ENCODE results near the gene MSANTD1.

The MSANTD1 gene

DNA sequence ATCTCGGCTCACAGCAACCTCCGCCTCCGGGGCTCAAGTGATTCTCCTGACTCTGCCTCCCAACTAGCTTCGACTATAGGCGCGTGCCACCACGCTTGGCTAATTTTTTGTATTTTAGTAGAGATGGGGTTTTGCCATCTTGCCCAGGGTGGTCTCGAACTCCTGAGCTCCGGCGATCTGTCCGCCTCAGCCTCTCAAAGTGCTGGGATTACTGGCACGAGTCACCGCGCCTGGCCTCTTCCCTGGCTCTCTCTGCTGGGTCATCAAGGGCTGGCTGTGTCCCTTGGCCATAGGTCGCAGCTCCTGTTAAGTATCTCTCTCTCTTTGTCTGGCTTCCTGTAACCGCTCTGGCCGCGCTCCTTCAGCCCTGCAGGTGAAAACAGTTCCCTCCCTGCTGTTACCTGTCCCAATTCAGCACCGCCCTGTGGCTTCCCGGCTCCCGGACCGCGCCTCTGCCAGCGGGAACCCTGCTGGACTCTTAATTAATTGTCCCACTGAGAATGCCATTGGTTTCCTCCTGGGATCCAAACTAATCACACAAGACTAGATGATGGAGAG is 42.5 kb downstream of the MSANTD1 start:
- Histone ChIP-seq H3K27me3 (ENCODE audit: control insufficient read depth in 1 of 2, insufficient read depth in 2 of 2, low read length in 2 of 2) (peaks cover 8 to 14% of the 10 kb centered on the region in 2 donors), H3K9me3 (ENCODE audit: control insufficient read depth in 1 of 2, low read length in 2 of 2) (no peaks in the 10 kb centered on the region), H3K9ac (ENCODE audit: low read depth in 1 of 2, low read length in 2 of 2) (peak overlapping the region; percentile 70 to 77), H3K4me3 (ENCODE audit: low read depth in 1 of 2, low read length in 2 of 2) (peak overlapping the region; percentile 76 to 80), H3K27ac (ENCODE audit: low read depth, low read length) (peak overlapping the region; percentile 81), H3K36me3 (ENCODE audit: control insufficient read depth in 1 of 2, insufficient read depth in 2 of 2, low read length in 2 of 2) (no peaks in the 10 kb centered on the region), H3K4me1 (ENCODE audit: control insufficient read depth in 1 of 2, insufficient read depth in 2 of 2, low read length in 2 of 2) (peaks cover 0 to 21% of the 10 kb centered on the region in 2 donors)

DNA sequence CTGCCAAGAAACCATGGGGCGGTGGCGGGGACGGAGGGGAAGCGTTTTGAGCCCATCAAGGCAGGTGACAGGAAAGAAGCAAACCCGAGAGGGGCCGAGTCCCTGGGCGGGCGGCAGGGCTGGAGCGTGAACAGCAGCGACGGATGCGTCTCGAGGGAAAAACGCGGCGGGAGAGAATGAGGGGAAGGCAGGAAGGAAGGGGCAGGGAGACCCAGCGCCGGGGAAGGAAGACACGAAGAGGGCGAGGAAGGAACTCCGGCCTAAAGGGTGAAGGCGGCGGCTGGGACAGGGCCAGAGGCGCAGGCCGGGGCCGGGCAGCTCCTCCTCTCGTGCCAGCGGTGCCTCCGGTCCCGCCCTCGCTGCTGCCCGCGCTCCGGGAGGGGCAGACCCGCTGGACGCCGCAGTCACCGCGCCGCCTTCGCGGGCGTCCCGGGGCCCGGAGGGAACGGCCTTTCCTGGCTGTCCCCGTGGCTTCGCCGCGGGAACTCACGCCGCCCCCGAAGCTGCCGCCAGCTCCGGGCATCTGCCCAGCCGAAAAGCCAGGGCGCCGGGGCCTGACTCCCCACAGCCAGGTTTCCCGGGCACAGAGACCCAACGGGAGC is 43.1 kb downstream of the MSANTD1 start:
- H3K4me1 ChIP-seq (ENCODE audit: control insufficient read depth in 1 of 2, insufficient read depth in 2 of 2, low read length in 2 of 2) = peaks cover 0 to 21% of the 10 kb centered on the region in 2 donors

DNA sequence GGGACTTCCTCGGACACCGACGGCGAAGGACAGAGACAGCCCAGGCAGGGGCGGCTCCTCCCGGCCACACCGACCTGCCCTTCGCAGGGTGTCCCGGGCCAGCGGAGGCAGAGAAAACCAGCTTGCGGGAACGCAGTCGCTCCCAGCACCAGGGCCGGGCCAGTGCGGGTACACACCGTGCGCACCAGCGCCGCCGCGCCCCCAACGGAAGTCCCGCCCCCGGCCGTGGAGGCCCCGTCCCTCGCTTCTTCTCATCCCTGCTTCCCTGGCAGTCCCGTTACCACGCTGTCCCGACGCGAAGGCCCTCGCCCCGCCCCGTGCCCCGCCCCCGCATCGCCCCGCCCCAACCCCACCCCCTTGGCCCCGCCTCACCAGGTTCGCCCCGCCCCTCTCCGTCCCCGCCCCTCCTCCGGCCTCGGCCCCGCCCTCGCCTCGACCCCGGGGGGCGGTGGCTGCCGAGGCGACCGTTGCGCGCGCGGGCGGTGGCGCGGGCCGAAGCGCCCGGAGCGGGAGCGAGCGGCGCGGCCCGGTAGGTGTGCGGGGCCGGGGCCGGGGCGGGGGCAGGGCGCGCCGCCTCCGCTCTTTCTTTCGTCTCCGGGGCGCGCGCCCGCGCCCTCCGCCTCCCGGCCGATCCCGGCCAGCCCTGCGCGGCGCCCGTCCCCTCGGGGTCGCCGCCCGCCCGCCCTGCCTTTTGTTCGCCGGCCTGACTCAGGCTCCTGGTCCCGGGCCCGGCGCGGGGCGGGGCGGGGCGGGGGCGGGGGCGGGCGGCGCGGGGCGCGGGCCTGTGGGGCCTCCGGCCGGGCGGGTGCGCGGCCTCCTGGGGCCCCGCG is 43.8 kb downstream of the MSANTD1 start, which contains the start of gene RGS12:
Gene RGS12, plus strand, starts transcription at position 451 of the 830 bp plus-strand sequence. CDS start 23,150 bp downstream, outside the sequence.
- H3K27me3 ChIP-seq (ENCODE audit: control insufficient read depth in 1 of 2, insufficient read depth in 2 of 2, low read length in 2 of 2) = peaks cover 0 to 2% of the 10 kb centered on the region in 2 donors
- H3K9me3 ChIP-seq (ENCODE audit: control insufficient read depth in 1 of 2, low read length in 2 of 2) = no peaks in the 10 kb centered on the region
- H3K27ac ChIP-seq (ENCODE audit: low read depth, low read length) = peak within 1 kb of the TSS; percentile 81
- H3K9ac ChIP-seq (ENCODE audit: low read depth in 1 of 2, low read length in 2 of 2) = peak within 1 kb of the TSS; percentile 70 to 77
- H3K36me3 ChIP-seq (ENCODE audit: control insufficient read depth in 1 of 2, insufficient read depth in 2 of 2, low read length in 2 of 2) = no peaks in the 10 kb centered on the region
- peaks cover 0 to 21% of the 10 kb centered on the region in 2 donors for H3K4me1 ChIP-seq (ENCODE audit: control insufficient read depth in 1 of 2, insufficient read depth in 2 of 2, low read length in 2 of 2)
- H3K4me3 ChIP-seq (ENCODE audit: low read depth in 1 of 2, low read length in 2 of 2) = peak within 1 kb of the TSS; percentile 76 to 80

More for the DNA sequence above, 43.1 kb downstream of the MSANTD1 start:
- H3K9me3 ChIP-seq (ENCODE audit: control insufficient read depth in 1 of 2, low read length in 2 of 2) = no peaks in the 10 kb centered on the region
- peak overlapping the region; percentile 70 to 77 for H3K9ac ChIP-seq (ENCODE audit: low read depth in 1 of 2, low read length in 2 of 2)
- peak overlapping the region; percentile 81 for H3K27ac ChIP-seq (ENCODE audit: low read depth, low read length)
- peak overlapping the region; percentile 76 to 80 for H3K4me3 ChIP-seq (ENCODE audit: low read depth in 1 of 2, low read length in 2 of 2)
- peaks cover 3 to 9% of the 10 kb centered on the region in 2 donors for H3K27me3 ChIP-seq (ENCODE audit: control insufficient read depth in 1 of 2, insufficient read depth in 2 of 2, low read length in 2 of 2)
- H3K36me3 ChIP-seq (ENCODE audit: control insufficient read depth in 1 of 2, insufficient read depth in 2 of 2, low read length in 2 of 2) = no peaks in the 10 kb centered on the region

DNA sequence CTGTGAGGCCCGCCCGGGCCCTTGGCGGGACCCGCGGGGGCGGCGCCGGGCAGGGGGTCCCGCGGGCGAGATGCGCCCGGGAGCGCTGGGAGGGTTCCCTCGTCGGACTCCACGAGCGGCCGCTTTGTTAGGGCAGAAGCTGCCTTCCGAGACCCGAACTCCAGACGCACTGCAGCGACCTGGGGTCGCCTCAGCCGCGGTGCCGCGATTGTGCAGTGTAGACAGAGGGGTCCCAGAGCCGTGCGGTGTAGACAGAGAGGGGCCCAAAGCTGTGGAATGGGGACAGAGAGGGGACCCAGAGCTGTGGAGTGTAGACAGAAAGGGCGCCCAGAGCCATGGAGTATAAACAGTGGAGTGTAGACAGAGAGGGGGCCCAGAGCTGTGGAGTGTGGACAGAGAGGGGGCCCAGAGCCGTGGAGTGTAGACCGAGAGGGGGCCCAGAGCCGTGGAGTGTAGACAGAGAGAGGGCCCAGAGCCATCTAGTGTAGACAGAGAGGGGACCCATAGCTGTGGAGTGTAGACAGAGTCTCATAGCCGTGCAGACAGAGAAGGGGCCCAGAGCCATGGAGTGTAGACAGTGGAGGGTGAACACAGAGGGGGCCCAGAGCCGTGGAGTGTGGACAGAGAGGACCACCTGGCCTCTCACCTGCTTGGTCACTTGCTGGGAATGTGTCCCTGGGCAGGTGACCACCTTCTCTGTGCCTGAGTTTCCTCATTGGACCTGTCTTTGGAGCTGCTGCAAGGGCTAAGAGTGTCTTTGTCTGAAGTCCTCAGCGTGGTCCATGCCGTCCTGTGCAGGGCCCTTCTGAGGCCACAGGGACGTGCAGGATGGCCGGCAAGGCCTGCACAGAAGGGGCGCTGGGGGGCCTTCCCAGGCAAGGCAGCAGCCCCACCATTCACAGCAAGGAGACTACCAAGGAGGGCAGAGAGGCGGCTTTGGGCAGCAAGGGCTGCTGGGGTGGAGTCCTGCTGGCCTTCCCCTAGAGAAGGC is 44.7 kb downstream of the MSANTD1 start:
- H3K9me3 ChIP-seq (ENCODE audit: control insufficient read depth in 1 of 2, low read length in 2 of 2) = no peaks in the 10 kb centered on the region
- peak overlapping the region; percentile 72 to 74 for H3K4me3 ChIP-seq (ENCODE audit: low read depth in 1 of 2, low read length in 2 of 2)
- no peak overlapping the region for H3K27ac ChIP-seq (ENCODE audit: low read depth, low read length)
- H3K4me1 ChIP-seq (ENCODE audit: control insufficient read depth in 1 of 2, insufficient read depth in 2 of 2, low read length in 2 of 2) = peaks cover 0 to 21% of the 10 kb centered on the region in 2 donors
- no peaks in the 10 kb centered on the region for H3K27me3 ChIP-seq (ENCODE audit: control insufficient read depth in 1 of 2, insufficient read depth in 2 of 2, low read length in 2 of 2)
- no peaks in the 10 kb centered on the region for H3K36me3 ChIP-seq (ENCODE audit: control insufficient read depth in 1 of 2, insufficient read depth in 2 of 2, low read length in 2 of 2)
- peak overlapping the region; percentile 64 to 68 for H3K9ac ChIP-seq (ENCODE audit: low read depth in 1 of 2, low read length in 2 of 2)

DNA sequence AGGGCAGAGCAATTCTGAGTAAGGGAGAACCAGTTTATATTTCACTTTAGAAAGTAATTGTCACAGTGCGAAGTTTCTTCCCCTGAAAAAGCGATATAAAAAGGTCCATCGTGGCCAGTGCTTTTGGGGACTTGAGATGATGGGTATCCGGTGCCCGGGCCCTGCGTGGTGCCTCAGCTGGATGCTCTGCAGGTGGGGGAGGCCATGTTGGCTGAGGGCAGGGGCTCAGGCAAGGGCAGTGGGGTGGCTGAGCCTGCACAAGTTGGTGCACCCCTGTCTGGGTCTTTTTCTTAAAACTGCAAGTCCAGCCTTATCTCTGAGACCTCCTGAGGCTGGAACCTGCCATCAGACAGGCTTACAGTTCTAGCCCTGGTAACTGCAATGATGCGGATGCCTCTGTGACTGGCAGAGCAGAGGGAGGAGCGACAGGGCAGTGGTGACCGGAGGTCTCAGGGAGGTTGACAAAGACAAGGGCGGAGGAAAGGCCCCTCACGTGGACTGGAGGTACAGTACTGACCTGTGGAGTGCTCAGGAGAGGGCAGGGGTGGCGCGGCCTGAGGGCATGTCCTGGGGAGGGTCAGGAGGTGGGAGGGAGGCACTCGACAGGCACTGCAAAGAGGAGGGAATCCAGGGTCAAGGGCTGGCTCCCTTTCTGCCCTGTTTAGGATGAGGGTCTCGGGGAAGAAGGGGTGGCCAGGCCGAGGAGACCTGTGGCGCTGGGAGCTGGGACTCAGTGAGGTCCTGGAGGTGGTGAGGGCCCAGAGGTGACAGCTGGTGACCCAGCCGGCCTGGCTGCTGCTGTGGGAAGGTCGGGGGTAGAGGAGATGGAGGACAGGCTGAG is 45.7 kb downstream of the MSANTD1 start:
- H3K9me3 ChIP-seq (ENCODE audit: control insufficient read depth in 1 of 2, low read length in 2 of 2) = no peaks in the 10 kb centered on the region
- no peaks in the 10 kb centered on the region for H3K36me3 ChIP-seq (ENCODE audit: control insufficient read depth in 1 of 2, insufficient read depth in 2 of 2, low read length in 2 of 2)
- no peak overlapping the region for H3K4me3 ChIP-seq (ENCODE audit: low read depth in 1 of 2, low read length in 2 of 2)
- no peak overlapping the region for H3K27ac ChIP-seq (ENCODE audit: low read depth, low read length)
- H3K9ac ChIP-seq (ENCODE audit: low read depth in 1 of 2, low read length in 2 of 2) = no peak overlapping the region
- peaks cover 0 to 21% of the 10 kb centered on the region in 2 donors for H3K4me1 ChIP-seq (ENCODE audit: control insufficient read depth in 1 of 2, insufficient read depth in 2 of 2, low read length in 2 of 2)
- H3K27me3 ChIP-seq (ENCODE audit: control insufficient read depth in 1 of 2, insufficient read depth in 2 of 2, low read length in 2 of 2) = no peaks in the 10 kb centered on the region

DNA sequence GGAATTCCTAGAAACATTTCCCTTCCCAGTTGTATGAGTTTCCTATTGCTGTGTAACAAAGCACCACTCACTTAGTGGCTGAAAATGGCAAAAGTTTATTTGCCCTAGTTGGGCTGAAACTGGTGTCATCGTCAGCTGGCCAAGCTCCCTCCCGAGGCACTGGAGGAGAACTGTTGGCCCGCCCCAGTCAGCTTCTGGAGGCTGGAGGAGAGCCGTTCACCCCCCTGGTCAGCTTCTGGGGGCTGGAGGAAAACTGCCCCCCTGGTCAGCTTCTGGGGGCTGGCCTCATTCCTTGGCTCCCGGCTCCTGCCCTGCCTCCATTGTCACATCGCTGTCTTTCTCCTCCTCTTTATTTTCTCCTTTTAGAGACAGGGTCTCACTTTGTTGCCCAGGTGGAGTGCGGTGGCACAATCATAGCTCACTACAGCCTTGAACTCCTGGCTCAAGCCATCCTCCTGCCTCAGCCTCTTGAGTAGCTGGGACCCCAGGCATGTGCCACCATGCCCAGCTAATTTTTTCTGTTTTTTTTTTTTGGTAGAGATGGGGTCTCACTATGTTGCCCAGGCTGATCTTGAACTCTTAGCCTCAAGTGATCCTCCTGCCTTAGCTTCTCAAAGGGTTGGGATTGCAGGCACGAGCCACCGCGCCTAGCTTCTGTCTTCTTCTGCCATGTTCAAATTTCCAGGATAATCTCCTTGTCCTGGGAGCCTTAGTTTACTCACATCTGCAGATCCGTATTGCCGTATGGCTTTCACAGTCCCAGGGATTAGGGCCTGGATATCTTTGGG is 47.1 kb downstream of the MSANTD1 start:
- Histone ChIP-seq H3K9me3 (ENCODE audit: control insufficient read depth in 1 of 2, low read length in 2 of 2) (no peaks in the 10 kb centered on the region), H3K27ac (ENCODE audit: low read depth, low read length) (no peak overlapping the region), H3K4me3 (ENCODE audit: low read depth in 1 of 2, low read length in 2 of 2) (no peak overlapping the region), H3K4me1 (ENCODE audit: control insufficient read depth in 1 of 2, insufficient read depth in 2 of 2, low read length in 2 of 2) (peaks cover 0 to 15% of the 10 kb centered on the region in 2 donors), H3K36me3 (ENCODE audit: control insufficient read depth in 1 of 2, insufficient read depth in 2 of 2, low read length in 2 of 2) (no peaks in the 10 kb centered on the region), H3K9ac (ENCODE audit: low read depth in 1 of 2, low read length in 2 of 2) (no peak overlapping the region), H3K27me3 (ENCODE audit: control insufficient read depth in 1 of 2, insufficient read depth in 2 of 2, low read length in 2 of 2) (no peaks in the 10 kb centered on the region)

DNA sequence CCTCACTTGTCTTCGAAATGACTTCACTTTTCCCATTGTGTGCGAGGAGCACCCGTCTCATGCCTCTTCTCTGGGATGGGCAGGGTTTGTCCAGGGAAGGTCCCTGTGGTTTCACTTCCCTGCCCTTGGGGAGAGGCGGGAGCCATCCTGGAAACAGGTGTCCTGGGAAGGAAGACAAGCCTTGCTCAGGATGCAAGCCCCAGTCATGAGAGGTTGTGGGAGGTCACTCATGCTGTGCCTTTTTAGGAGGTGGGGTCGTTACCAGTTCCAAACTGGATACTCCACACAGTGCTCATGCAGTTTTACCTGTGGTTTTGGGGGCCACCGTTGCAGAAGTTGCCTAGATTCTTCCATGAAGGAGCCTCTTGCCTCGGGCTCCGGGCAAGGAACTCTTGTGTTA is 47.7 kb downstream of the MSANTD1 start:
- Histone ChIP-seq H3K9me3 (ENCODE audit: control insufficient read depth in 1 of 2, low read length in 2 of 2) (no peaks in the 10 kb centered on the region), H3K9ac (ENCODE audit: low read depth in 1 of 2, low read length in 2 of 2) (no peak overlapping the region), H3K27ac (ENCODE audit: low read depth, low read length) (no peak overlapping the region), H3K27me3 (ENCODE audit: control insufficient read depth in 1 of 2, insufficient read depth in 2 of 2, low read length in 2 of 2) (no peaks in the 10 kb centered on the region), H3K36me3 (ENCODE audit: control insufficient read depth in 1 of 2, insufficient read depth in 2 of 2, low read length in 2 of 2) (no peaks in the 10 kb centered on the region), H3K4me1 (ENCODE audit: control insufficient read depth in 1 of 2, insufficient read depth in 2 of 2, low read length in 2 of 2) (peaks cover 0 to 9% of the 10 kb centered on the region in 2 donors), H3K4me3 (ENCODE audit: low read depth in 1 of 2, low read length in 2 of 2) (no peak overlapping the region)

DNA sequence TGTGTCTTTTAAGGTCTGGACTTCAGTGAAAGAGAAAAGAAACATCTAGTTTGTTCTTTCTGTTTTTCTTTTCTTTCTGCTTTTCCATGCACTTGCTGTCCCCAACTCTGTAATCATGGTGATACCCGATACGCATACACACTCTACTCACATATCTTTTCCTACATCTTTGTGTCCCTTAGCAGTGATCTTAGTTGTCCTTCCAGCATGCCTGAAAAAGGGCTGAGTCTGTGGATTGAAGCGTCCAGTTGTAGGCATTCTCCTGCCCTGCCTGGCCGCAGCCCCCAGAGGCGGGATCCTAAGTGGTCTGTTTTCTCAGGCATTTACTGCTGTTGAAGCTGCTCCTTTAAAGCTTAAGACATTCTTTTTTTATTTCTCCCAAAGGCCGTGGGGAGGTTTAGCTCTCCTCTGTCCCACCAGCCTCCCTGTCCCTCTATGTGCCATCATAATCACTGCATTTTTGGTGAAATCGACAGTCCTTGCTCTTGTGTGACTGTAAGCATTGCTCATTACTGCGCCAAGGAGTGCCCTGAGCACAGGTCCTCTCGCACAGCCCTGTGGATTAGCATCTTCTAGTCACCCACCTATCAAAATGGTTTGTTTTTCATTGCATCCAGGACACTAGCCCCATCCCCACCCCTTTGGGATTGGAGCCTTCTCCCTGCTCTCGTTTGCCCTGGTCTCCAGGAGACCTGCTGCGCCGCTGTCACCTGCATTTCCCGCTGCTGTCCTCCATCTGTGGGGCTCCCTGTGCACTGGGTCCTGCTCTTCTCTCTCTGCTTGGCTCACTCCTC is 48.3 kb downstream of the MSANTD1 start:
- H3K9me3 ChIP-seq (ENCODE audit: control insufficient read depth in 1 of 2, low read length in 2 of 2) = no peaks in the 10 kb centered on the region
- no peak overlapping the region for H3K4me3 ChIP-seq (ENCODE audit: low read depth in 1 of 2, low read length in 2 of 2)
- no peak overlapping the region for H3K9ac ChIP-seq (ENCODE audit: low read depth in 1 of 2, low read length in 2 of 2)
- no peaks in the 10 kb centered on the region for H3K36me3 ChIP-seq (ENCODE audit: control insufficient read depth in 1 of 2, insufficient read depth in 2 of 2, low read length in 2 of 2)
- H3K4me1 ChIP-seq (ENCODE audit: control insufficient read depth in 1 of 2, insufficient read depth in 2 of 2, low read length in 2 of 2) = peaks cover 0 to 4% of the 10 kb centered on the region in 2 donors
- H3K27ac ChIP-seq (ENCODE audit: low read depth, low read length) = no peak overlapping the region
- H3K27me3 ChIP-seq (ENCODE audit: control insufficient read depth in 1 of 2, insufficient read depth in 2 of 2, low read length in 2 of 2) = no peaks in the 10 kb centered on the region
